Upper lobe of right lung (tissue), 1 donor: ENCODE measurements around the gene KRT79. TPM values are rescaled to one million over a fixed set of nuclear protein-coding genes. Genes with fewer than 3 reads are reported as not detected.

ENCODE experiments used
- ATAC-seq: fragments of 200-7000 bp; cut with Tn5 transposase; one replicate; pipeline ENCODE4 v1.9.1; 2020; ENCODE audit warnings: mild to moderate bottlenecking, moderate library complexity
- DNase-seq: peaks from one replicate; pipeline ENCODE4 v3.0.0-alpha.2; 2020
- H3K27ac ChIP-seq: fragments of 200-600 bp; one replicate; pipeline ENCODE4 v1.8.0; 2022
- H3K27me3 ChIP-seq: fragments of 200-600 bp; one replicate; pipeline ENCODE4 v1.8.0; 2022; ENCODE audit warnings: mild to moderate bottlenecking
- H3K36me3 ChIP-seq: fragments of 200-600 bp; one replicate; pipeline ENCODE4 v1.8.0; 2022
- H3K4me1 ChIP-seq: fragments of 200-600 bp; one replicate; pipeline ENCODE4 v1.8.0; 2022
- H3K4me3 ChIP-seq: fragments of 200-600 bp; one replicate; pipeline ENCODE4 v1.8.0; 2022; ENCODE audit warnings: mild to moderate bottlenecking
- H3K9me3 ChIP-seq: fragments of 200-600 bp; one replicate; pipeline ENCODE4 v1.8.0; 2022
- CTCF ChIP-seq: fragments of 200-600 bp; IDR thresholded peaks from one replicate; pipeline ENCODE4 v1.8.0; 2022; ENCODE audit warnings: antibody characterized with exemption
- intact Hi-C: fragments of 100-400 bp; cut with DNase I; formaldehyde crosslinking; loops from one replicate; pipeline ENCODE4 v1.11.0; 2022
- total RNA-seq: library from RNA; stranded (reverse); fragmentation: NEBNext Ultra II Directional; extraction: Animal tissue kit (Norgen Biotek cat#: 25700); gene quantifications from one replicate; pipeline ENCODE4 v1.2.1, GENCODE V29; 2021
- donor health status: DM: no; HTN: yes; CAD: no; lungs with severe emphysema.

The KRT79 gene
- total RNA-seq, 1 donor from 2014 or later: 5.4 TPM

- ATAC-seq: no peak
- Histone ChIP-seq H3K27ac (no peak overlapping the region), H3K36me3 (no peaks in the 10 kb centered on the region), H3K27me3 (peaks cover 10% of the 10 kb centered on the region), H3K4me3 (no peak overlapping the region), H3K4me1 (no peaks in the 10 kb centered on the region), H3K9me3 (no peaks in the 10 kb centered on the region)
- intact Hi-C loops: no loop called here
- no peak for TF ChIP-seq CTCF
- no peak for DNase-seq
Observed at GRCh38 chr12:52837781-52838608, 3.9 kb upstream of the KRT79 start.

DNA sequence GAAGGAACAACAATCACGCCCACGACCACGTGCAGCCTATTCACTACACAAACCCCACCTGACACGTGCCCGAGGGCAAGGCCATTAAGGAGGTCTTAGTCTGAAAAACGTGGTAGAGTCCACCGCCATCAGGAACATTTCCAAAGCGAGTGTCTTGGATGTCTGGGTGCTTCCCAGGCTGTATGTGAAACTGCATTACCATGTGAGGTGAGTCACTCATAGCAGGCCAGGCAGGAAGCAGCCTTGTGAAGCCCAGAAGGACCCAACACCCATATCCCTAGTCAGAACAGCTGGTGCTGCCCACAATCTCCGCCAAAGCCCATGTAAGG lies 3.3 kb upstream of the KRT79 start:
- DNase-seq: no peak
- no peak overlapping the region for H3K27ac ChIP-seq
- H3K4me3 ChIP-seq: no peak overlapping the region
- H3K36me3 ChIP-seq: no peaks in the 10 kb centered on the region
- peak; percentile 36 for ATAC-seq
- H3K4me1 ChIP-seq: no peaks in the 10 kb centered on the region
- H3K9me3 ChIP-seq: no peaks in the 10 kb centered on the region
- TF ChIP-seq CTCF: no peak
- intact Hi-C loops: no loop called here
- H3K27me3 ChIP-seq: peaks cover 10% of the 10 kb centered on the region

- Histone ChIP-seq H3K36me3 (no peaks in the 10 kb centered on the region), H3K9me3 (no peaks in the 10 kb centered on the region), H3K4me1 (no peaks in the 10 kb centered on the region), H3K27me3 (peaks cover 10% of the 10 kb centered on the region), H3K27ac (peak overlapping the region; percentile 36), H3K4me3 (no peak overlapping the region)
- TF ChIP-seq CTCF: no peak
- ATAC-seq: no peak
- no peak for DNase-seq
- intact Hi-C loops: no loop called here
Observed at GRCh38 chr12:52836491-52837412, 2.6 kb upstream of the KRT79 start.

- TF ChIP-seq CTCF: no peak
- no peaks in the 10 kb centered on the region for H3K4me1 ChIP-seq
- no peaks in the 10 kb centered on the region for H3K9me3 ChIP-seq
- intact Hi-C loops: no loop called here
- no peak overlapping the region for H3K4me3 ChIP-seq
- H3K27me3 ChIP-seq: peaks cover 10% of the 10 kb centered on the region
- no peaks in the 10 kb centered on the region for H3K36me3 ChIP-seq
- DNase-seq (peak; percentile 81), ATAC-seq (peak; percentile 81)
- peak overlapping the region; percentile 36 for H3K27ac ChIP-seq
Observed at GRCh38 chr12:52836042-52836466, 1.9 kb upstream of the KRT79 start.

DNA sequence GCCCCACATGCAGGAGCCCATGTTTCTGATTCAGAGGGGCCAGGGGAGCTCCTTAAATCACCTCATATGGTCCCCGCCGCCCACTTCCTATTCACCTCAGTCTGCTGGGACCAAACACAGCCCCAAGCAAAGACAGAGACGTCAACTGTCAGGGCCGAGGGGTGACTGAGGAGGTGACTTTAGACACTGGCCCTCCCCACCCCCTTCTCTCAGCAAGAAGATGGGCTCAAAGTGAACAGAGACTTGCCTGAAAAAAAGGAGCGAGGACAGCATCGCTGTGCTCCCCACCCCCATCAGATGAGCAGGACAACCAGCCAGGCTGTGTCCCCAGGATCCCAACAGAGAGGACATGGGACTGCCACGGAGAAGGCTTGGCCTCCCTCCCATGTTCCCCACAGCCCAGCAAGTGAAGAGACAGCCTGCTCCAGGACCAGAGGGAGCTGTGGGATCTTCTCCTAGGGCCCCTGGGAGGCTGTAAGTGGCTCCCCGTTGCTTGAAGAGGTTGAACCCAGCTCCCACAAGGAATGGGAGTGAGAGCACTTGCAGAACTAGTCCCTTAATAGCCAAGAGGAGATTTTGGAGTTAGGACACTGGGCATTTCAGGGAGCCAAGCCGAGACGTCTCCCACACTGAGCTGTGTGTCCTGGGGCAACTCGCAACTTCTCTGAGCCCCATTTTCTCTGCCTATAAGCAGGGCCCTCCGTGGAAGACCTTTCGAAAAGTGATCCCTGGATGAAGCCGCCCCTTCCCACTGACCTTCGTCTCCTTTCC lies 1.3 kb upstream of the KRT79 start:
- no peaks in the 10 kb centered on the region for H3K9me3 ChIP-seq
- no peak overlapping the region for H3K4me3 ChIP-seq
- peaks cover 10% of the 10 kb centered on the region for H3K27me3 ChIP-seq
- DNase-seq (no peak), ATAC-seq (no peak)
- no peaks in the 10 kb centered on the region for H3K4me1 ChIP-seq
- H3K27ac ChIP-seq: peak overlapping the region; percentile 8
- no peak for TF ChIP-seq CTCF
- intact Hi-C loops: no loop called here
- H3K36me3 ChIP-seq: no peaks in the 10 kb centered on the region
